Nephron (organoid): ENCODE data around the gene MICAL2.

Source experiments
- H3K27ac Mint-ChIP-seq, 3 experiments: 2 replicates each; pipeline ENCODE4 v1.8.0; 2020; ENCODE audit warnings: mixed read lengths in 3 of 3, mild to moderate bottlenecking in 2 of 3, moderate library complexity in 1 of 3
- H3K27me3 Mint-ChIP-seq: 2 replicates; pipeline ENCODE4 v1.8.0; 2021; ENCODE audit warnings: low read depth, mild to moderate bottlenecking, moderate library complexity, mixed read lengths
- H3K36me3 Mint-ChIP-seq: 2 replicates; pipeline ENCODE4 v1.8.0; 2020; ENCODE audit warnings: low read depth, mixed read lengths
- H3K4me1 Mint-ChIP-seq: 2 replicates; pipeline ENCODE4 v1.8.0; 2020; ENCODE audit warnings: mixed read lengths
- H3K4me3 Mint-ChIP-seq, 3 experiments: 2 replicates each; pipeline ENCODE4 v1.8.0; 2020; ENCODE audit warnings: mild to moderate bottlenecking in 3 of 3, mixed read lengths in 3 of 3, moderate library complexity in 2 of 3
- H3K9me3 Mint-ChIP-seq: 2 replicates; pipeline ENCODE4 v1.8.0; 2020; ENCODE audit warnings: mixed read lengths
- TF ChIP-seq, protein P1 (sequence below), 3 experiments: fragments of 200-600 bp; sonication (generic); IDR thresholded peaks; one replicate each; pipeline ENCODE4 v1.5.0; 2021; ENCODE audit warnings: antibody characterized with exemption in 3 of 3; ENCODE audit not compliant: unreplicated experiment in 3 of 3

MICAL2 gene

DNA sequence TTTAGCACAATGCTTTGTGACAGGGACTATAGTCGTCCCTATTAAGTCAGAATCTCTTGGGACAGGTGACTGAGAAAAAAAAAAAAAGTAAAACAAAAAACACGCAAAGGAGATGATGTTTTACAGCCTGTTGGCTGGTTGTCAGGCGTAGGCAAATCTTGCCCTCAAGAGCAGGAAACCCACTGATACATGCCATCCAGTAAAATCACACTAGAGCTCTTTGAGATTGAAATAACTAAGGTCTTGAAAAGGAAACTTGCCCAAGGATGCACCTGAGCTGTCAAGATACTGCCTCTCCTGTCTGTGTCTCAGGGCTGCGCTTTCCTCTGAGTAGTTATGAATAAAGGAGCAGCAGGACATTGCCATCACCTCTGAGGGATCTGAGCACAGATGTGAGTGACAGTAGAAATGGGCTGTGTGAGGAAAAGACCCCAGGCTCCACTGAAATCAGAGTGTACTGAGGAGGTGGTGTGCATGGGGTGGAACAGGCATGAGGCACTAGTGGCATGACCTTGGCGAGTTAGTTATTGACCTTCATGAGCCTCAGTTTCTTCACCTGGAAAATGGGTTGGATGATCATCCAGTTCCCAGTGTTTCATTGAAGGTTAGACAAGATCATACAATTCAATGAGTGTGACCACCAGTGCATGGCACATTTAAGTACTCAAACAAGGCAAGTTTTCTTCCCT is 23.3 kb downstream of the MICAL2 start:
- TF ChIP-seq, protein P1, sequence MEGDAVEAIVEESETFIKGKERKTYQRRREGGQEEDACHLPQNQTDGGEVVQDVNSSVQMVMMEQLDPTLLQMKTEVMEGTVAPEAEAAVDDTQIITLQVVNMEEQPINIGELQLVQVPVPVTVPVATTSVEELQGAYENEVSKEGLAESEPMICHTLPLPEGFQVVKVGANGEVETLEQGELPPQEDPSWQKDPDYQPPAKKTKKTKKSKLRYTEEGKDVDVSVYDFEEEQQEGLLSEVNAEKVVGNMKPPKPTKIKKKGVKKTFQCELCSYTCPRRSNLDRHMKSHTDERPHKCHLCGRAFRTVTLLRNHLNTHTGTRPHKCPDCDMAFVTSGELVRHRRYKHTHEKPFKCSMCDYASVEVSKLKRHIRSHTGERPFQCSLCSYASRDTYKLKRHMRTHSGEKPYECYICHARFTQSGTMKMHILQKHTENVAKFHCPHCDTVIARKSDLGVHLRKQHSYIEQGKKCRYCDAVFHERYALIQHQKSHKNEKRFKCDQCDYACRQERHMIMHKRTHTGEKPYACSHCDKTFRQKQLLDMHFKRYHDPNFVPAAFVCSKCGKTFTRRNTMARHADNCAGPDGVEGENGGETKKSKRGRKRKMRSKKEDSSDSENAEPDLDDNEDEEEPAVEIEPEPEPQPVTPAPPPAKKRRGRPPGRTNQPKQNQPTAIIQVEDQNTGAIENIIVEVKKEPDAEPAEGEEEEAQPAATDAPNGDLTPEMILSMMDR (IDR thresholded peaks at IDR 0.05; ENCODE audit: unreplicated experiment in 3 of 3), result no peak
- no peaks in the 10 kb centered on the region for H3K9me3 Mint-ChIP-seq
- no peak overlapping the region for H3K27ac Mint-ChIP-seq
- no peaks in the 10 kb centered on the region for H3K36me3 Mint-ChIP-seq
- no peak overlapping the region for H3K4me3 Mint-ChIP-seq
- peaks cover 17% of the 10 kb centered on the region for H3K27me3 Mint-ChIP-seq
- peaks cover 5% of the 10 kb centered on the region for H3K4me1 Mint-ChIP-seq

DNA sequence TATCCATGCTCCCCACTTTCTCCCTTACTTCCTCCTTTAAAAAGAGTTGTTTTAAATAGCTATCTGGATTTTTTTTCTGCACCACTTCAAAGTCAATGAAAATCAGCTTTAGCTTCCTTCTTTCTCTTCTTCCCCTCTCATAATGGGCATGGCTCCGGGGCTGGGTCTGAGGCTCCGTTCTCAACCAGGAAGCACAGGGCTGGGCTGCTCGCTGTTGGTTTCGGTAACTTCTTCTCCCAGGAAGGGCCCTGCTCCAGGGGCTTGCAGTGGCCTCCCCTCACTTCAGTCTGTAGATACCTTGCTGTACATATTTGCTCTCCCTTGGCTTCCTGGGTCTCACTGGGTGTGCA is 23.8 kb downstream of the MICAL2 start:
- TF ChIP-seq, protein P1 (IDR thresholded peaks at IDR 0.05; ENCODE audit: unreplicated experiment in 3 of 3), result no peak
- no peaks in the 10 kb centered on the region for H3K9me3 Mint-ChIP-seq
- H3K4me3 Mint-ChIP-seq, result no peak overlapping the region
- H3K27me3 Mint-ChIP-seq, result peaks cover 17% of the 10 kb centered on the region
- H3K27ac Mint-ChIP-seq, result no peak overlapping the region
- peaks cover 7% of the 10 kb centered on the region for H3K4me1 Mint-ChIP-seq
- no peaks in the 10 kb centered on the region for H3K36me3 Mint-ChIP-seq

DNA sequence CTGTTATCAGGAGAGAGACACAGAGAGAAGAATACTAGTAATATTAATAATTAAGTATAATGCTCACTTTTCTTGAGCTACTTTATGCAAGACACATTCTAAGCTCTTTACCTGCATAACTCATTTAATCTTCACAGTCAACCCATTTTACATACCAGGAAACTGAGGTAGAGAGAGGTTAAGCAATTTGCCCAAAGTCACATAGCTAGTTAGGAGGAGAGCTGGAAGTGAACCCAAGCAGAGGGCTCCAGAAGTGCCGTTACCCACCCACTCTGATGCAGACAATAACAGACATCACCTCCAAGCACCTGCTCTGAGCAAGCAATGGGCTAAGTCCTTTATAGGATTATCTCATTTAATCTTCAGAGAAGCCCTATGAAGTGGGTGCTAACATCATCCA is 24.8 kb downstream of the MICAL2 start:
- H3K4me1 Mint-ChIP-seq, result peaks cover 15% of the 10 kb centered on the region
- H3K36me3 Mint-ChIP-seq, result no peaks in the 10 kb centered on the region

DNA sequence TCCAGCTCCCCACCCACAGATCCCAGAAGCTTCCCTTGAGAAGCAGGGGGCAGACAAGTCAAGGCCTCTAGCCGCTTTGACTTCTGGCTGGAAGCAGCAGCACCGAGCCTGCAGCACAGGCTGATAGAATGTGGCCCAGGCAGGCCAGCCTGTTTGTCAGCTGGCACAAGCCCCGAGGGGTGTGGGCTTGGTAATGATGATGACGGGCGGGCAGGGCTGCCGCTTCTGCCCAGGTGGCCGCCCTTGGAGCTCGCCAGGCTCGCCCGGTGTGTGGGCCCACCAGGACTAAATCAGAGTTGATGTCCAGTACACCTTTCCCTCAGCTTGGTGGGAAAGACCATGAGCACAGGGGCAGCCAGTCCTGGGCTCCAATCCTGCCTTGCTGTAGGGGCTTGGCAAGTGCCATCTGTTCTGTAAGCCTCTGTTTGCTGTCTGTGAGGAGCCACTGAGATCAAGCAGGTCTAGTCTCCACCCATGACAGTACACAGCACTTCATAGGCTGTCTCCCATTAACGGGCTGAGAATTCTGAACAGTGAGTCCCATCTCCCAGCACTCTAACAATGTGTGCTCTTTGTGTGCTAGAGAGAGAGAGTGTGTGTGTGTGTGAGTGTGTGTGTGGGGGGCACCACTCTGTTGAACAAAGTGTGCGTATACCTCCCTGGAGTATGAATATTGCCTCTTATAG is 26.8 kb downstream of the MICAL2 start:
- H3K9me3 Mint-ChIP-seq, result no peaks in the 10 kb centered on the region
- H3K27ac Mint-ChIP-seq, result no peak overlapping the region
- H3K4me3 Mint-ChIP-seq, result no peak overlapping the region
- no peaks in the 10 kb centered on the region for H3K36me3 Mint-ChIP-seq
- TF ChIP-seq, protein P1 (IDR thresholded peaks at IDR 0.05; ENCODE audit: unreplicated experiment in 3 of 3), result no peak
- peaks cover 15% of the 10 kb centered on the region for H3K4me1 Mint-ChIP-seq
- H3K27me3 Mint-ChIP-seq, result peaks cover 16% of the 10 kb centered on the region

More for the DNA sequence above, 24.8 kb downstream of the MICAL2 start:
- H3K9me3 Mint-ChIP-seq, result no peaks in the 10 kb centered on the region
- H3K27ac Mint-ChIP-seq, result no peak overlapping the region
- TF ChIP-seq, protein P1 (IDR thresholded peaks at IDR 0.05; ENCODE audit: unreplicated experiment in 3 of 3), result no peak
- peaks cover 19% of the 10 kb centered on the region for H3K27me3 Mint-ChIP-seq
- no peak overlapping the region for H3K4me3 Mint-ChIP-seq

DNA sequence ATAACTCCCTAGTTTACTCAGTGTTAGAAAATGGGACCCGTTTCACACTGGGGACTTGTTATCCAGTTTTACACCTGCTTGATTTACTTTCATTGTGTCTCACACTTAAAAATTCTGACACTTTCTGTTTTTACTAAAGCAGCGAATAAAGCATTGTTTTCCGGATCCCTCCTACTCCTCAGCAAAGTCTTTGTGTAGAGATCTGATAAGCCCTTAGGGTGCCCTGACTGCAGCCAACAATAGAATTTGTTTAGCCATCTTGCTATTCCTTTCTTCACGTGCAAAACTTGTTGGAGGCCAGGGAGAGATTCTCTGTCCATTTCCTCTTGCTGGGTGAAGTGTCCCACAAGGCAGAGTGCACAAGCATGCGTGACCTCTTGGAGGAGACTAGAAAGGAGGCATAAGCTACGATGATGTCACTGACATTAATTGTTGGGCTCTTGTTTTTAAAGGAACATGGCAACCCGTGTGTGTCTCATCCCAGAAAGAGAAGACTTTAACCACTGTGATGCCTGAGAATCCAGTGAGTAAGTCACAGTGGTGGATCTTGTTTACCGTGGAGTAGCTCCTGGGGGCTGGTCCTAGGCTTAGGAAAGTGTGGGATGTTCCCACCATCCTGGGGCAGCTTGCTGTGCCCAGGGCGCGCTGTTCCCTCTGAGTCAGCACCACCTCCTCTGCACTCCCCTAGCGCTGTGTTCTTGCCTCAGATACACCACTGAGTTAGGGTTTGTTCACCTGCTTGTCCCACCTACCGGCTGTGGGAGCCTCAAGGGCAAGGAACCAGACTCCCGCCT is 27.7 kb downstream of the MICAL2 start:
- TF ChIP-seq, protein P1 (IDR thresholded peaks at IDR 0.05; ENCODE audit: unreplicated experiment in 3 of 3), result no peak
- peaks cover 11% of the 10 kb centered on the region for H3K27me3 Mint-ChIP-seq
- peaks cover 20% of the 10 kb centered on the region for H3K4me1 Mint-ChIP-seq
- no peak overlapping the region for H3K27ac Mint-ChIP-seq
- no peak overlapping the region for H3K4me3 Mint-ChIP-seq
- H3K9me3 Mint-ChIP-seq, result no peaks in the 10 kb centered on the region
- no peaks in the 10 kb centered on the region for H3K36me3 Mint-ChIP-seq
